ENCODE results near the gene ABCG2.

The ABCG2 gene

DNA sequence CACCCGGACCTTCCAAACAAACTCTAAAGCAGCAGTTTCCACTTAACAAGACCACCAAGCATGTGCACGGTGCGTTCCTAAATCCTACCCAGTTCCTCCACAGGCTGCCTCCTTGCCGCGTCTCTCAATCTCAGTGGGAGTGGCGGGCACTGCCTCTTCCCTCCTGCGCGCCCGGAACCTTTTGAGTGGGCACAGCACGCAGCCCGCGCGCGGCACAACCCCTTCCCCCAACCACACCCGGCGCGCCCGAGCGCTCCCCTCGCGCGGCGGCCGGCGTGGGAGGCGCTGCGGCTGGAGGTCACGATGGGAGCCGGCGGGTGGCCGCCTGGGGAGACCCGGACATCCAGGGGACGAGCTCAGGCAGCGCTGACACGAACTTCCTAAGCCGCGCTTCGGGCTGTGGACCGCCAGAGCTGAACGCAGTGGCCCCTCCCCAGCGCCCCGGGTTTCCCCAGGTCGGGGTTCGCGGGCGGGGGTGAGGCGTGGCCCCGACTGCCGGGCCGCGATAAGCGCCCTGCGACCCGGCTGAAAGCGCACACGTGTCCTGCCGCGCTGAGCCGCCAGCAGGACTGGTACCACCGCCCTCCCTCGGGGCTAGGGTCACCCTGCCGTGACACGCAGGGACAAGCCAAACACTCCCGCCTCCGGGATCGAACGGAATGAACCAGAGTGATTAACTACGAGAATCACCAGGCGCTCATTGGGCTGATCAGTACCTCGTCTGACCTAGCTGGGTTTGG is at the start of gene ABCG2:
ABCG2 (minus strand) TSS at position 151 of the 740 bp plus-strand sequence. CDS start 18,644 bp downstream, outside the sequence.
- peak; percentile 26 for DNase-seq (ENCODE audit: low read depth)

DNA sequence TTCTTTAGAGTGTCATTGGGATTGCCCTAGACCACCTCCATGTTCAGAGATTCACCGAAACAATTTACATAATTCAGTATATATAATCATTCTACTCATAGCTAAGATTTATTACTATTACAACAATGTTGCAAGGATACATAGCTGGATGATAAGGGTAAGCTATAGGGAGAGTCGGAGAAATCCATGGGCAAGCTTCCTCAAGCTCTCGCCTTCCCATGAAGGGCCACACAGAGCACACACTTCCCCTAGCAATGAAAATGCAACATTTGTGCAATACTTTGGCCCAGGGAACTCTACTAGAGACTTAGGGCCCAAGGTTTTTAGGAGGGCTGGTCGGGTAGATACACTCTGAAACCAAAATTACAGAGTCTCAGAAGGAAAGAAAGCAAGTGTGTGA is 49.7 kb upstream of the ABCG2 start:
- DNase-seq (ENCODE audit: low read depth): no peak

DNA sequence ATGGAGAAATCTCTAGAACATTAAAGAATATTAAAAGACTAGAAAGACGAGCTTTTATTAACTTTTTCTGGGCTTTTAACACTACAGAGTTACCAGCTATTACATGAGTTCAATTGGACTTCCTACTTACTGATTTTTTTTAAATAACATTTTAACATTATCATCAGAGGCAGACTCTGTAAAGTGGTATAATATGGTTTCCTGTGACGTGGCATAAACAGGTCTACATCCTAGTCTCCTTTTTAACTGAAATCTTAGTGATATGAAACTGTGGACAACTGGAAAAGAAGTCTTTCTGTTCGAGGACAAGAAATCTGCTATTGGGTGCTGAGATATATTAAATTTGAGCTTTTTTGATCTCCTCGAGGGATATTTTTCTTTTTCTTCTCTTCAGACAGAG is 48.7 kb upstream of the ABCG2 start:
- no peak for DNase-seq (ENCODE audit: low read depth)

DNA sequence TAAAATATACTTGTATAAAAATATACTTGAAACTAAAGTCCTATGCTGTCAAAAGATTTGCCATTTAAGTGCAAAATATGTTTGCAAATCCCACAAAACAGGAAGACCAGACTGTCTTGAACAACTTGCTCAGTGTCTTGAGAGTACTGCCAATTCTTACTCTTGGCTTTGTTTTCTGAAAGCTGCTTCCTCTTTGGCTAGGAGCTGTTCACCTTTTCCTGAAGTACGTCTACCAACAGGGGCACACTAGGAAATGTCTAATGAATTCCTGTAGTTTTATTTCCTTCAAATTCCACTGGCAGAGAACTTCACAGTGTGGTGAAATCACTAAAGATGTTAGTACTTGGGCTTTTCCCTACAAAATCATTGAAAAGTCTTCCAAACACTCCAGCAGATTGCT is 46.4 kb upstream of the ABCG2 start:
- DNase-seq (ENCODE audit: low read depth): no peak

DNA sequence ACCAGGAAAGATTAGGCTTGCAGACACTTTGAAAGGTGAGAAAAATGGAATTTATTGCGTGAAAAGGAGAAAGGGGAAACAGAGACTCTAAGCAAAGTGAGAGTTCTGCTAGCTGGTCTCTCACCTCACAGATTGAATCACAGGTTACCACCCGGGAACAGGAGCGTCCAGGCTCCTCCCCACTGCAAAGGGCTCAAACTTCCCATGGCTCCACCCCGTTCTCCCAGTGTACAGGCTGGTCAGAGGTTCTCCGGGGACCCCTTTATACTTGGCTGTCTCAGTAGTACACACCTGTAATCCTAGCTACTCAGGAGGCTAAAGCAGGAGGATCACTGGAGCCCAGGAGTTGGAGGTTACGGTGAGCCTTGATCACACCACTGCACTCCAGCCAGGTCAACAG is 44.0 kb upstream of the ABCG2 start:
- no peak for DNase-seq (ENCODE audit: low read depth)

DNA sequence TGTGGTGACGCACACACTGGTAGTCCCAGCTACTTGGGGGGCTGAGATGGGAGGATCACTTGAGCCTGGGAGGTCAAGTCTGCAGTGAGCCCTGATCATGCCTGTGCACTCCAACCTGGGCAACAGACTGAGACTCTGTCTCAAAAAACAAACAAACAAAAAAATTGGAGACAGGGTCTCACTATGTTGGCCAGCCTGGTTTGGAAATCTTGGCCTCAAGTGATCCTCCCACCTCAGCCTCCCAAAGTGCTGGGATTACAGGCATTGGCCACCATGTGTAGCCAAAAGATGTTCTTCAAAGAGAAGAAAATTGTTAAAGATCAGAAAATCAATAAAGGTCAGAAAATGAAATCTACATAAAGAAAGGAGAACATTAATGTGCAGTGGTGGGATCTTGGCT is 41.7 kb upstream of the ABCG2 start:
- DNase-seq (ENCODE audit: low read depth): no peak

DNA sequence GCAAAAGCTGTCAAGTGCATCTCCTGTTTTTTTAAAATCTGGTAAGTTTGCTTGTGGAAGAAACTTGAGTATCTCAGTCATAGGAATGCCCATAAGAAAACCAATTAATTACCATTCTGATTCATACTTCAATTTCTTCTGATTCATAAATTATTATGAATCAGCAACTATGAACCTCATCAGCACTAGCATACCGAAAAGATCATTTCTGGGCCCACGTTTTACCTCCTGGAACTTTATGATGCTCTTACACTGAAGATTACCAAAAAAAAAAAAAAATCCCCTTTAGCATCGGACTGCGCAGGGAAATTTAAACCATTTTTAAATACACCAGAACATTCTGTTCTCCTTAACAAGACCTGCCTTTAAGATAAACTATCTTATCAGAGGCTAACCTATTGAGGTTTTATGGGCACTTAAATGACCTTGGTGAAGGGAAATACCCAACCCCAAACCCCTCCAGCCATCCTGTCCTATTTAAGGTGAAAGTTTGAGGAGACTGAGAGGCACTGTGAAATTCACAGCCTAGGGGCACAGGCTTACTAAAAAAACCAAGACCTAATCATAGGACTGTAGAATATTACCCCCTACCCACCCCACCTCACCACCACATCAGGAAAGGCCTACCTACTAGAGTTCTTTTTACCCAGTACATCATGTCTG is 38.2 kb upstream of the ABCG2 start:
- DNase-seq (ENCODE audit: low read depth): no peak

DNA sequence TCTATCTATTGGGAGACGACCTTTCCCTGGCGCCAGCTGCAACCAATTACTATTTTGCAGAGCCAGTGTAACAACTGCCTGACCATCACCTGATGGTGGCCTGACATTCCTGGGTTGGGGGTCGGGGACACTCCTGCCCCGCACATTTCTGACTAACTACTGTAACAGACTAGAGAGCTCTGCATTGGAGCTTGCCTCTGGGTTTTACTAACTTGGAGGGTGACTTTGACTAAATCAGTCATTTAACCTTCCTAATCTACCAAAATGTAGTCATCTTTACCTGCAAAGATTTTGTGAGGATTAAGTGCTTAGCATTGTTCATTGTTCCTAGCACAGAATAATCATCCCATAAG is 37.5 kb upstream of the ABCG2 start:
- no peak for DNase-seq (ENCODE audit: low read depth)

DNA sequence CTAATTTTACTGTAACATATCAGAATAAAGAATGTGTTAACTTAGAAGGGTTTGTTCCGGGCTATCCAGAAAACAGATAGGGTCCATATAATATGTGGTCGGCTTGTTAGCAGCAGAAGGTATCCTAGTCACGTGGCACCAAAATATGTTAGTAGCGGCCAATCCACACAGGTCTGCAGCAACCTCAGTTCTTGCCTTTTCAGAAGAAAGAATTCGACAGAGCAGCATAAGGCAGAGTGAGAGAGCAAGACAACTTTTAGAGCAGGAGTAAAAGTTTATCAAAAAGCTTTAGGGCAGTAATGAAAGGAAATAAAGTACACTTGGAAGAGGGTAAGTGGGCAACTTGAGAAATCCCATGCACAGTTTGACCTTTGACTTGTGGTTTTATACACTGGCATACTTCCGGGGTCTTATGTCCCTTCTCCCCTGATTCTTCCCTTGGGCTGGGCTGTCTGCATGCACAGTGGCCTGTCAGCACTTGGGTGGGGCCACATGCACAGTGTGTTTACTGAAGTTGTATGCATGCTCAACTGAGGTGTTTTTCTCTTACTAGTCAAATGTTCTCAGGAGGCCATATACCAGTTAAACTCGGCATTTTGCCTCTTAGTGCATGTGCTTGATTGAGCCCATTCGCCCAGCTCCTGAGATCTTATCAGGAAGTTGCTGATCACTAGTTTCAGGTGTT is 37.0 kb upstream of the ABCG2 start:
- no peak for DNase-seq (ENCODE audit: low read depth)

DNA sequence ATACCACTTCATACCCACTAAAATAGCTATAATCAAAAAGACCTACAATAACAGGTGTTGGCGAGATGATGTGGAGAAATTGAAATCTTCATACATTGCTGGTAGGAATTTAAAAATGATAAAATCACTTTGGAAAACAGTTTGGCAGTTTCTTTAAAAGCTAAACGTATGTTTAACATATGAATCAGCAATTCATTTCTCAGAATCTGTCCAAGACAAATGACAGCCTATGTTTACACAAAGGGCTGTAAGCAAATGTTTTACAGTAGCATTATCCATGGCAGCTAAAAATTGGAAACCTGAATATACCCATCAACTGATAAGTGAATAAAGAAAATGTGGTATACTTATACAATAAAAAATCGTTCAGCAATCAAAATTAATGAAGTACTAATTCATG is 33.0 kb upstream of the ABCG2 start:
- DNase-seq (ENCODE audit: low read depth): no peak

DNA sequence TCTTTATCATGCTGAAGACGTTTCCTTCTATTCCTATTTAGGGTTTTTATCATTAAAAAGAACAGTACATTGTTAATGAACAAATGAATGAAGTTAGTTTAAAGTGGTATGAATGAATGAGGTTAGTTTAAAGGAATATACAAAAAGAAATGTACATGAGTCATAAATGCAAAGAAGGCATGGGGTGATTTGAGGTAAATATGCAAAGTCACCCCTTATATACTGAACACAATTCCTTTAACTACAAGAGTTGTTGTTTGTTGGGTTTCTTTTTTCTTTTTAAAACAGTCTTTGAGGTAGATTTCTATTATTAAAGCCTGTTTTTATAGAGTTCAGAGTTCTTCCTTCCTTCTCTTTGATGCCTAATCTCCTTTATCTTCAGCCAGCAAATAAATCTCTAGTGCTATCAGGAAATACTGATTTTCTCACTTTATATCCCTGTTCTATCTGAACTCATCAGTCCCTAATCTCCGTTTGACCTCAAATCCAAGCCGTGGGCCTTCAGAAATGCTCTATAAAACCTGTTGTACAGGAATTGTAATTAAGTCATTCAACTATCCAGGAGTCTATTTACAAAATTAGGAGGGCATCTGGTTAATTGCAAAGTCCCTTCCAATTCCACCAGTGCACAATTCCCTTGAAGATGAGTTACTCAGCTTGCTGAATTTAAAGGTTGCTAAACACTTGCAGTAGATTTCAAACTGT is 31.6 kb upstream of the ABCG2 start:
- no peak for DNase-seq (ENCODE audit: low read depth)

DNA sequence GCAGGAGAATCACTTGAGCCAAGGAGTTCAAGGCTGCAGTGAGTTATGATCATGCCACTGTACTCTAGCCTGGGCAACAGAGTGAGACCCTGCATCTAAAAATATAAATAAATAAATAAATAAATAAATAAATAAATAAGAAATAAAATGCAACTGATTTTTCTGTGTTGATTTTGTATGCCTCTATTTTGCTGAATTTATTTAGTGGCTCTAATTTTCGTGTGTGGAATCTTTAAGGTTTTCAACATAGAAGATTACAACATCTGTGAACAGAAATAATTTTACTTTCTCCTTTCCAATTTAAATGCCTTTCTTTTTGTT is 30.9 kb upstream of the ABCG2 start:
- no peak for DNase-seq (ENCODE audit: low read depth)

DNA sequence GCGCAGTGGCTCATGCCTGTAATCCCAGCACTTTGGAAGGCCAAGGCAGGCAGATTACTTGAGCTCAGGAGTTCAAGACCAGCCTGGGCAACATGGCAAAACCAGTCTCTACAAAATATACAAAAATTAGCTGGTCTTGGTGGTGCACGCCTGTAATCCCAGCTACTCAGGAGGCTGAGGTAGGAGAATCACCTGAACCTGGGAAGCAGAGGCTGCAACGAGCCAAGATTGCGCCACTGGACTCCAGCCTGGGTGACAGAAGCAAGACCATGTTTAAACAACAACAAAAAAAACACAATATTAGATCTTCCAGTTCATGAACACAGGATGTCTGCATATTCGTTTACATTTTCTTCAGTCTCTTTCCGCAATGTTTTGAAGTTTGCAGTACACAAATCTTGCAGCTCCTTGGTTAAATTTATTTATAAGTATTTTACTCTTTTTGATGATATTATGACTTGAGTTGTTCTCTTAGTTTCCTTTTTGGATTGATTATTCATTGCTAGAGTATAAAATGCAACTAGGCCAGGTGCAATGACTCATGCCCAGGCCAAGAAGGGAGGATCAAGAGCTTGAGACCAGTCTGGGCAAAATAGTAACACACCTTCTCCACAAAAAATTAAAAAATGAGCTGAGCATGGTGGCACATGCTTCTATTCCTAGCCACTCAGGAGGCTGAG is 30.4 kb upstream of the ABCG2 start:
- DNase-seq (ENCODE audit: low read depth): no peak

DNA sequence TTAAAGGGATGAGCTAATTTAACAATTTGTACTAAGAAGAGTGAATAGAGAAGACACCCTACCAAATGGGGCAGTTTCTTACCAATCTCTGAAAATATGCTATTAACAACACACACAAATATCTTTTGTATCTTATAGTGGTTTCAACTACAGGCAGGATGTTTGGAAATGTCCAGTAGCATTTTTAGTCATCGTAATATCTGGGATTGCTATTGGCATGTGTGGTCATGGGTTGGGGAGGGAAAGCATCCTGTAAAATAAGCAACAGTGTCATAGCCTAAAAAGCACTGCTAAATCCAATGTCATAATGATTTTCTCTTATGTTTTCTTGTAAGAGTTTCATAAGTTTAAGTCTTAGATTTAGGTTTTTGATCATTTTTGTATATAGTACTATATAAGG is 29.3 kb upstream of the ABCG2 start:
- no peak for DNase-seq (ENCODE audit: low read depth)

DNA sequence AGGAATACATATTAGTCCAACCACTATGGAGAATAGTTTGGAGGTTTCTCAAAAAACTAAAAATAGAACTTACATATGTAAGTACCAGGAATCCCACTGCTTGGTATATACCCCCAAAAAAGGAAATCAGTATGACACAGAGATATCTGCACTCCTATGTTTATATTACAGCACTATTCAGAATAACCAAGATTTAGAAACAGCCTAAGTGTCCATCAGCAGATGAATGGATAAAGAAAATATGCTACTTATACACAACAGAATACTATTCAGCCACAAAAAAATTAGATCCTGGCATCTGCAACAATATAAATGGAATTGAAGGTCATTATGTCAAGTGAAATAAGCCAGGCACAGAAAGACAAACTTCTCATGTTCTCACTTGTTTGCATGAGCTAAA is 27.5 kb upstream of the ABCG2 start:
- no peak for DNase-seq (ENCODE audit: low read depth)

DNA sequence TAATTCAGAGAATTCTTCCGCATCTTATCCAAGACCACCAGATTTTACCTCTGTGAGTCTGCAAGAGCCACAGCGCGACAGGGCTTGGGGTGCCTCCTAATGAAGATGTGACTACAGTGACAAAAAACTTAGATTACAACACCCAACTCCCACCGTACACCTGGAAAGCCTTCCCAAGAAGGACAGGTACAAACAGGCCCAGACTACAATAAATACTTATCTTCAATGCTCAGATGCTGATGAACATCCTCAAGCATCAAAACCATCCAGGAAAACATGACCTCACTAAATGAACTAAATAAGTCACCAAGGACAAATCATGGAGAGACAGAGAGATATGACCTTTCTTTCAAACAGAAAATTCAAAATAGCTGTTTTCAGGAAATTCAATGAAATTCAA is 20.8 kb upstream of the ABCG2 start:
- no peak for DNase-seq (ENCODE audit: low read depth)

DNA sequence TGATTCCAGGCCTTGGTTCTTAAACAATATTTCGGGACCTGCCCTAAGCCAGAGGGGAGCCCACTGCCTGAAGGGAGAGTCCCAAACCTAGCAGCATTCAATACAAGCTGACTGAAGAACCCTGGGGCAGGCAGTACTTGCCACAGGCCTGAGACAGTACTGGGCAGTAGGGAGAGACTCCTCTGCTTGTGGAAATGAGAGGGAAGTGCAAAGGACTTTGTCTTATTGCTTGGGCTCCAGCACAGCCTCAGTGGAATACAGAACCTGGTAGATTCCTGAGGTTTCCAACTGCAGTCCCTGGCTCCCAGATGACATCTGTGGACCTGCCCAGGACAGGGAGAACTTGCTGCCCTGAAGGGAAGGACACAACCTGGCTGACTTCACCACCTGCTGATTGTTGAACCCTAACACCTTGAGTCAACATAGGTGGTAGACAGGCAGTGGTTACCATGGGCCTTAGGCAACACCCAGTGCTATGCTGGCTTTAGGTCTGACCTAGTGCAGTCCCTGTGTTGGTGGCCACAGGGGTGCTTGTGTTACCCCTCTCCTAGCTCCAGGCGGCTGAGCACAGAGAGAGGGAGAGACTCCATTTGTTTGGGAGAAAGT is 20.3 kb upstream of the ABCG2 start:
- DNase-seq (ENCODE audit: low read depth): no peak

DNA sequence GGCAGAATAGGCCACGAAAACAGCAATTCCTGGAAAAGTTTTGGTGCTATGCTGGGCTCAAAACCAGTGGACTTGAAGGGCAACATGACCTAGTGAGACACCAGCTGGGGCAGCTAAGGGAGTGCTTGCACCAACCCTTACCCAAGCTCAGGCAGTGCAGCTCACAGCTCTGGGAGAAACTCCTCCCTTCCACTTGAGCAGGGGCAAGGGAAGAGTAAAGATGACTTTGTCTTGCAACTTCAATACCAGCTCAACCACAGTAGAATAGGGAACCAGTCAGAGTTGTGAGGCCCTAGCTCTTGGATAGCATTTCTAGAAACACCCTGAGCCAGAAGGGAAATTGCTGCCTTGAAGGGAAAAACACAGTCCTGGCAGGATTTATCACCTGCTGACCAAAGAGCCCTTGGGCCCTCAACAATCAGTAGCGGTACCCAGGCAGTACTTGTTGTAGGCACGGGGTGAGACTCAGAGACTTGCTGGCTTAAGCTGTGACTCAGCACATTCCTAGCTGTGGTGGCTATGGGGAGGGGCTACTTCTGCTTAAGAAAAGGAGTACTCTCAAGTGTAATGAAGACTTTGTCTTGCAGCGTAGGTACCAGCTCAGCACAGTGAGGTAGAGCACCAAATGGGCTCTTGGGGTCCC is 19.7 kb upstream of the ABCG2 start:
- no peak for DNase-seq (ENCODE audit: low read depth)

DNA sequence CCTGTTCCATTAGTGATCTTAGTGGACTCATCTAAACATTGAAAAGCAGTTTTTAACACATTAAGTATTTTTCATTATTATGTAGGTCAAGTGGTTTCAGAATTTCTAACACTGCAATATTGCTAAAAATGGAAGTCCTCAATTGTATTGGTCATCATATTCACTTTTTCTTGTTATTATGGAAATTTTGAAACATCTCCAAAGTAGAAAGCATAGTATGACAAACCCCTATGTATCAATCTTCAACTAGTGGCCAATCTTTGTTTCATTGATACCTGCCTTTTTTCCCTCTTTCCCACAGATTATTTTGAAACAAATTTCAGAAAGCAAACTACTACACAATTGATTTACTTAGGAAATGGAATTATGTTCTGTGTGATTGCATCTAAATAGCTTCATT is 14.5 kb upstream of the ABCG2 start:
- no peak for DNase-seq (ENCODE audit: low read depth)

DNA sequence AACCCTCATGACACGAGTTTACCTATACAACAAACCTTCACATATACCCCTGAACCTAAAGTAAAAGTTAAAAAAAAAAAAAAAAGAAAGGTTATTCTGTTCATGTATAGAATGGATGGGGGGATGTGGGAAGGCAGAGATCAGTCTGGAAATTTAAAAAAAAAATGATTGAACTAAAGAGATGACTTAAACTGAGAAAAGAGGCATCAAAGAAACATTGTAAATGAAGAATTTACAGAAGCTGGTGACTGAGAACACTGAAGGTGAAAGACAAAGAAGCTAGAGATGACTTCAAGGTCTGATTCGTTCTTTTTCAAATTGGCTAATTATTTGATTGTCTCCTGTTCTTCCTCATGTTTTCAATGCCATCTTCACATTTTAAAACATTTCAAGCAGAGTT is 12.8 kb upstream of the ABCG2 start:
- DNase-seq (ENCODE audit: low read depth): no peak

DNA sequence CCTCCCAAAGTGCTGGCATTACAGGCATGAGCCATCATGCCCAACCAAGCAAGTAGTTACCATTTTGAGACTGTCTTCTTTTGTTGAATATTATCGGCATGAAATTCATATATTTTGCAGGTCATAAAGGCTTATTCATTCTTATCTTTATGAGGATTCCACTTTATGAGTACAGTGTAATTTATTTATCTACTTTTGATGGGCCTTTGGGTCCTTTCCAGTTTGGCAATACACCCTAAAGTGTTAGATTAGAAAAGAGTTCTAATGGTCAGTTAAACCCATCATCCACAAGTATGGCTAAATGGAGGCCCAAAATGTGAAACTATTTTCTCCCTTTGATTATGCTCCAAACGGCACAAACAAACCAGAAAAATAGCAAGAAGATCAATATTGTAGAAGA is 10.9 kb upstream of the ABCG2 start:
- no peak for DNase-seq (ENCODE audit: low read depth)

DNA sequence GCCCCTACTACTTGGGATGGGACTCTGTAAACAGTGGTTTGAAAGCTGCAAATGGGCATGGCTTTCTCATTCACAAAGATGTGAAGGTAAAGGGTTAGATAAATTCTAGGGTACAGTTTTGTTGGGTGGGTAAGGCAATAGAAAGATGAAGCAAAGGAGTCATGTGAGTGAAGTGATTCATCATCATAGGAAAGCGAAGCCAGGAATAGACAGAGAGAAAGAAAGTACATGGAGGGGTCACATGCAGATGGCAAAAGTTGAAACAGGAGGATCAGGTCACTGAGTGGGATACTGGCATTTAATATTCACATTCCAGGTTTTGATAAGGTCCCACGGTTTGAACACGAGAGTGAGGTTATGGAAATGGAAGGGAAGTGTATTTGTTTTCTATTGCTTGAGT is 8.2 kb upstream of the ABCG2 start:
- no peak for DNase-seq (ENCODE audit: low read depth)
